ENCODE measurements around the gene GGACT.

- TF ChIP-seq, protein P1, sequence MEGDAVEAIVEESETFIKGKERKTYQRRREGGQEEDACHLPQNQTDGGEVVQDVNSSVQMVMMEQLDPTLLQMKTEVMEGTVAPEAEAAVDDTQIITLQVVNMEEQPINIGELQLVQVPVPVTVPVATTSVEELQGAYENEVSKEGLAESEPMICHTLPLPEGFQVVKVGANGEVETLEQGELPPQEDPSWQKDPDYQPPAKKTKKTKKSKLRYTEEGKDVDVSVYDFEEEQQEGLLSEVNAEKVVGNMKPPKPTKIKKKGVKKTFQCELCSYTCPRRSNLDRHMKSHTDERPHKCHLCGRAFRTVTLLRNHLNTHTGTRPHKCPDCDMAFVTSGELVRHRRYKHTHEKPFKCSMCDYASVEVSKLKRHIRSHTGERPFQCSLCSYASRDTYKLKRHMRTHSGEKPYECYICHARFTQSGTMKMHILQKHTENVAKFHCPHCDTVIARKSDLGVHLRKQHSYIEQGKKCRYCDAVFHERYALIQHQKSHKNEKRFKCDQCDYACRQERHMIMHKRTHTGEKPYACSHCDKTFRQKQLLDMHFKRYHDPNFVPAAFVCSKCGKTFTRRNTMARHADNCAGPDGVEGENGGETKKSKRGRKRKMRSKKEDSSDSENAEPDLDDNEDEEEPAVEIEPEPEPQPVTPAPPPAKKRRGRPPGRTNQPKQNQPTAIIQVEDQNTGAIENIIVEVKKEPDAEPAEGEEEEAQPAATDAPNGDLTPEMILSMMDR (IDR thresholded peaks at IDR 0.05), result no peak
- no peak for TF ChIP-seq POLR2AphosphoS5 (IDR thresholded peaks at IDR 0.05)
These were observed 6.1 kb upstream of the GGACT start for GRCh38 chr13:100594731-100595130.
